GM19025 (cell line): Measurements from ENCODE around the gene CCDC33.

Experiments used
- ATAC-seq: cut with Tn5 transposase; IDR thresholded peaks from one replicate; pipeline ENCODE4 v1.9.1; 2021; ENCODE audit warnings: mild to moderate bottlenecking, low read depth, moderate library complexity; ENCODE audit not compliant: unreplicated experiment

CCDC33 gene

DNA sequence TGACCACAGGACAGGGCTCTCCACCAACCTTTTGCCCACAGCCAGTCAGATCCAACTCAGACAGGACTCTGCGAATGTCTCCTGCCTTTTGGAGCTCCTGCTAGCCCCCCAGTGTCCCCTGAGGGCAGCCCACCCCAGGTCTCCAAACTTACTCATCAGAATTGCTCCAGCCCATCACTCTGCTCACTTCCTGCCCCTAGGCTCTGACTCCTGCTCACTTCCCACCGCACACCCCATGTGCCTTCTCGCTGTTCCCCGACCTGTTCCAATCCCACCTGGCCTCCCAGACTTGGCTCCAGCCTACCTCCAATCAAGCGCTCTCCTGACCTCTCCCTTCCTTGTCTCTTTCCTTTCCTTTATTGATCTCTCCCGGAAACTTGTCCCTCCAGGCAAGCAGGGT, 27.6 kb upstream of the CCDC33 start:
- no peak for ATAC-seq

DNA sequence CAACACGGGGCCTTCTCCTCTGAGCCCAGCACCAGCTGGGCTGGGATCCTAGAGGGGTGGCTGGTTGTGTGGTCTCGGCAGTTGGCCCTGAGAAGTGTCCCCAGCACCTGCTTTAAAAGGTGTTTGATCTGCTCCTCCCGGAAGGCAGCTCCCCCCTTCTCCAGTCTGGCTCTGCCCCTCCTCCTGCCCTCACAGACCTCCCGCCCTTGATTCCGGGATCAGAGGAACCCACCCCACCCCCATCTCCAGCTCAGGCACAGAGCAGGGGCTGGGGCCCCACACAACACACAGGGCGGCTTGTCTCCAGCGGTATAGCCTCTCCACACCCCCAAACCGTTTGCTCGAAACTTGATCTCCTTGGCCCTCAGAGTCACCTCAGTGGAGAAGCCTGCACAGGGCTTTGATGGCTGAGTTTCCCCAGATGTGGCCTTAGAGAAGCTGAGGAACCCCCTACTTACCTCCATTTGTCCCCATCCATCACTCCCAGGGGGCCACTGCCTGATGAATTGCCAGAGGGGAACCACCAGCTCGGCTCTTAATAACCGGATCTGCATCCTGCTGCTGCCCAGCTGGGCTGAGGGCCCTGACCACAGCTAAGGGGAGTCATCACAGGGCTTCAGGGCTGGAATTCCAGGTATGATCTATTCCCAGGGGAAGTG, 27.1 kb upstream of the CCDC33 start:
- ATAC-seq: no peak

DNA sequence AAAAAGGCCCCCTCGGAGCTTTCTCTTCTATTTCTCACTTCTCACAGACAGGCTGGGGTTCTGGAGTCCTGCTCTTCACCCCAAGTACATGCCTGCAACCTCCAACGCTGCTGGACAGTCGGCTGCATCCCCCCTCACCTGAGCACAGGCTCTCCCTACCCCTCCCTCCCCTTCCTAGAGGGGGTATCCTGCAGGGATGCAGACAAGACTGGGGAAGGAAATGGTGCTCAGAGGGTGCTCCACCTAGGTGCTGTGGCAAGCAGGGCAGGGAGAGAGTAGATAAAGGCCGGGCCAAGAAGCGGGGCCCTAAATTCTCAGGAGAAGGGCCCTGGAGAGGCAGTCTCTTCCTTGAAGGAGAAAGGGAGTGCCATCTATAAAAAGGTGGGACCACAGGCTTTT, 26.6 kb upstream of the CCDC33 start:
- ATAC-seq: no peak

DNA sequence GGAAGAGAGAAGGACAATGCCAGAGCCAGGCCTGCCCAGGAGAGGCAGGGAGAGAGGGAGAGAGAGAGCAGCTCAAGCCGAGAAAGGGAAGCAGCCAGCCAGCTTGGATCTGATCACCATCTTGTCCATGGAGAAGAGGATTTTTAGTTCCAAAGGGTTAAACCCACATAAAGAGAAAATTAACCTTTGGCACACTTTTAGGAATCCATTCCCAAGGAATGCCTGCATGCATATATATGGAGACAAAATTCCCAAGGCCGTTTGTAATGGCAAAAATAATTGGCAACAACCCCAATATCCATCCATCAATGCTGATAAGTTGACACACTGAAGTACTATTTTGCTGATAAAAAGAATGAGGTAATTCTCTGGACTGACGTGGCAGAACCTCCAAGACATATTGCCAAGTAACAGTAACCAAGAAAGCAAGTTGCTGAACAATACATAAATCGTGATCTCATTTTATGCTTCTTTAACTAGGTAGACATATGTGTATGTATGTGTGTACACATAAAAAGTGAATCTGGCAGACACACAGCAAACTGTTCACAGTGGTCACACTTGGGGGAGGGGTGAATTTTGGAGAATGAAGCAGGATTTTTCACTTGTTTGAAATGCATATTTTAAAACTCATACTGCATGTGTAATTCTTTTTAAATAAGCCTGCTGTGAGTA, 26.0 kb upstream of the CCDC33 start:
- ATAC-seq: no peak

DNA sequence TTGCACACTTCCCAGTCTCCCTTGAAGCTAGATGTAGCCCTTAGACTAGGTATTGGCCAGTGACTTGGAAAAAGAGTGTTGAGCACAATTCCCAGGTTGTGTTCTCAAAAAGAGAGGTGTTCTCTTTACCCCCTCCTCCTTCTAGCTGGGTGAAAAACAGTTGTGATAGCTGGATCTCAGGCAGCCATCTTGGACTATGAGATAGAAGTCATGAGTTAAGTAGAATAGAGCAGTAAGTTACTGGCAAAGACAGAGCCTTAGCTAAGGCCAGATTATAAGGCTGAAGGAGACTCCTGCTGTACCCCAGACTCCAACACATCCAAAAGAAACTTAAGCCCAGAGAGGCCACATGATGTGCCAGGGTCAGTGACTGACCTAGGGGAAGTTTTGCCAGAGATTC, 25.4 kb upstream of the CCDC33 start:
- ATAC-seq: no peak

DNA sequence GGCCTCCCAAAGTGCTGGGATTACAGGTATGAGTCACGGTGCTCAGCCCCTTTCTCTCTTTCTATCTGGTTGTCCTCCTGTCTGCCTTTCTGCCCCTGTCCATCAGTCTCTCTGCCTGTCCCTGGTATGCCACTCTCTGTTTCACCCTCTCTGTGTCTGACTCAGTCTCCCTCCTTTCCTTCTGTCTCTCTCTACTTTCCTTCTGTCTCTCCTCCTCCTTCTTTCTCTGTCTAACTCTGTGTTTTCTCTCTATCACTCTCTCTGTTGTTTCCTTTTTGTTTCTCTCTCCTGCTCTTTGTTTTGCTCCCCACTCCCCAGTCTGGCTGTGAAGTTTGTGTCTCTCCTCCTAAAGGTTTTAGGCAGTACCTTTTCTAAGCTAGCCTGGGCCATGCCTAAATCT, 24.5 kb upstream of the CCDC33 start:
- no peak for ATAC-seq

DNA sequence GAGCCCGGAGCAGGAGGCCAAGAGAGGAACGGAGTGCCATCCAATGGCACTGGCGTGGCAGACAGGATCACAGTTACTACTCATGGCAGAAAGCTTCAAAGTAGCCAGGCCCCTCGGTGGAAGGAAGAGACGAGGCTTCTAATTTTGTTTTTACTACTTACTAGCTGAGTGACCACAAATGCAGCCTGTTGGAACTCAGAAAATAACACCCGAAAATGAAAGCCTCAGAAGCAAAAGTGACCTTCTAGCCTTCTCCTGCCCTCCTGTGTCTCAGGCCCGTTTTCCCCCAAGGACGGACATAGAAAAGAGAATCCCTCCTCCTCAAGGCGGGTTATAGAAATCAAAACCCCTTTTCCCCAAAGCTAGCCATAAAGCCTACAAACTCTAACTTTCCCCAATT, 23.6 kb upstream of the CCDC33 start:
- ATAC-seq: no peak

DNA sequence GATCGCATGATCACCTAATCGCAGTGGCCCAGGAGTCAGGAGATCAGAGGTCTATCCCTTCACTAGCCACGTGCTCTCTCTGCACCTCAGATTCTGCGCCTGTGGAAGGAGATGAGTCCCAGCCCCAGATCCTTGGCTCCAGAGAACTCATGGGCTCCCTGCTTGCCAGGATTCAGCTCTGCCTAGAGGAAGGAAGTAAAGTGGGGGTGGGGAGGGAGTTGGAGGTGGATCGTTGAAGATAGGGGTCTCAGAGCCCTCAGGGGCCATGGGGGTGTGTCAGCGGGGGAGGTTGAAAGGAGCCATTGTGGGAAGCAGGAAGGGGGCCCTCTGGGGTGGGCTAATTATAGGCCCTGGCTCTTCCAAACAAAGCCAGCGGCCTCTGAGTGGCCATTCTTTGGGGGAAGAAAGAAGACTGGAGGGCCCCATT, 22.3 kb upstream of the CCDC33 start:
- ATAC-seq: no peak

DNA sequence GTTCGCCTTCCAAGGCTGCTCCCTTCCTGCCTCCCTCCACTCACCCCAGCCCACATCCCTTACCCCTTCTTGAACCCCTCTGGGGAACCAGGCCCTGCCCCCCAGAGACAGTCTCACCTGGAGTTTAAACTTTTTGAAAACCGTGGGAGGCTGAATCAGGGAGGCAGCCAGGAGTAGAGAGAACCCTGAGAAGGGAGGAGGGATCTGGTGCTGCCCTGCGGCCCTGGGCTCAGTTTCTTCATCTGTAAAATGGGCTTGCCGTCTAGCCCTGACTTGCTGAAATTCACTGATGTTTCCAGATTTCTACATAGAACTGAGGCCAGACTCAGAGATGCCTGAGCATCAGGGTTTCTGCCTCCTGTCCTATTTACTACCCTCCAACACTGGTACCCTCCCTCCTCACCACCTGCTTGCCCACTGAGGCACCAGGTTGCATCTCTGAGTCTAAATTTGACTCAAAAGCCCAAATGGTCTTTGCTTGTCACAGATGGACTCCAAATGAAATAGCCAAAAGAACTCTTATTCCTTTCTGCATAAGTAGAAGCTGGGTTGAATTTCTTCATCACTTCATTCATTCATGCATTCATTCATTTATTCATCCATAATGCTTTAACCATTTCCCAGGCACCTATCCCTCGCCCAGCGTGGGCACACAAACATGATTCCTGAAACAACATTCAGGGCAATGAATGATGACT, 21.7 kb upstream of the CCDC33 start:
- no peak for ATAC-seq

DNA sequence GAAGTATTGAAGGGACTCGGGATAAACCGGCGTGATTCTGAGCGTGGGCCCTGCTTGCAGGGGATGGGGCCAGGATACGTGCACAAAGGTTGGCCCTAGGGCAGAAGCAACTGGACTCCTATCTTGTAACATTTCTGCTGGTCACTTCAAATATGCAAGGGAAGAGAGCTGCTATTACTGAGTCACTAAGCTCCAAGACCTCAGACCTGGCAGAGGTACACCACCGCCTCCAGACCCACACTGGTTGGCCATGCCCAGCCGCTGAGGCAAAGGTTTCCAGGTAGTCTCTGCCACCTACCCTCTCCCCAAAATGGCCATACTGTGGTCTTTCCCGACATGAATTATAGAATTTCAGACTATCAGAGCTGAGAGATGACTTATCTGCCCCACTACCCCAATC, 20.2 kb upstream of the CCDC33 start:
- no peak for ATAC-seq

DNA sequence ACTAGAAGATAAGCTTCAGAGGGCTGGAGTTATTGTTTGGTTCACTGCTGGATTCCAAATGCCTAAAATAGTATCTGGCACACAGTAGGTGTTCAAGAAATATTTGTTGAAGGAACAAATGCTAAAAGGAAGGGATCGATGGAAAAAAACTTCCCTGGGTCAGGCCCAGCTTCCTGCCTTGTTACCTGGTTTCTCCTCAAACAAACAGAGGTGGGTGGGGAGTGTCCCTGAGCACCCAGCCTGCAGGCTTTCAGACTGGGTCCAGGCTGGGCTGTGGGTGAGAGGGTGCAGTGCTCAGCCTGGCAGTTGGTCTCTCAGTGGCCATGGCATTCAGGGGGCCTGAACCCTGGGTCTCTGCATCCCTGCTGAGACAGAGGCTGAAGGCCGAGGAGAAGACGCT, 19.2 kb upstream of the CCDC33 start:
- ATAC-seq: no peak

DNA sequence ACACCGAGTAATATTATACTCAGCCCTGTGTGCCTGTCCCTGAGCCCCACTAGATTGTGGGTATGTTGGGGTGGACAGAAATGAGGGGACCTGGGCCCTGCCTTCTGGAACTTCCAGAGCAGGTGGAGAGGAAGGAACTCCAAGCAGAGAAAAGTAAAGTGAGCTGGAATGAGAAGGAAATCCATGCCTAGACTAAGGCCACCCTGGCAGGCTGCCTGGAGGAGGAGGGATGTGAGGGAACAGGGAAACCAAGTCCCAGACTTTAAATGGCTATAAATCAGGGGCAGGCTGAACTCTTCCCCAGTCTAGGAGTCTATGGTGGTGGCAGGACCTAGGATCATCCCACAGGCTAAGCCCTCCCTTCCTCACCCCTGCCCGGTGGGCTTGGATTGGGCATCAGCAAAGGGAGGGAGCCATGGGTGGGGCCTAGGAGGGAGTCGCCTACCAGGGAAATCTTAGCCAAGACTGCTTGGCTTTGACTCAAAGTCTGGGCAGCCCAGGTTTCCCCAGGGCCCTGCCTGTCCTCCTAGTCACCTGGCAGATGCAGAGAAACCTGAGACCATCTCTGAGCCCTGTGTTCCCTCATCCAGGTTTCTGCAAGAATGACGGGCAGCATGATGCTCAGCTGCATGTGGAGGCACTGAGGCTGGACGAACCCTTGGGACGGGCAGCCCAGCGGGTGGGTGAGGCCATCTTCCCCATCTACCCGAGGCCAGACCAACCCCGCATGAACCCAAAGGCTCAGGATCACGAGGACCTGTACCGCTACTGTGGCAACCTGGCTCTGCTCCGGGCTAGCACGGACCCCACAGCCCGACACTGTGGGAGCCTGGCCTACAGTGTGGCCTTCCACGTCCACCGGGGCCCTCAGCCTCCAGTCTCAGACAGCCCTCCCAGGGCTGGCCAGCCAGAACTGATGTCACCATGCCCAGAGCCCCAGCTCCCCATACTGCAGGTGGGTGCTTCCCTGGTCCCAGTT, 17.9 kb upstream of the CCDC33 start:
- ATAC-seq: no peak

DNA sequence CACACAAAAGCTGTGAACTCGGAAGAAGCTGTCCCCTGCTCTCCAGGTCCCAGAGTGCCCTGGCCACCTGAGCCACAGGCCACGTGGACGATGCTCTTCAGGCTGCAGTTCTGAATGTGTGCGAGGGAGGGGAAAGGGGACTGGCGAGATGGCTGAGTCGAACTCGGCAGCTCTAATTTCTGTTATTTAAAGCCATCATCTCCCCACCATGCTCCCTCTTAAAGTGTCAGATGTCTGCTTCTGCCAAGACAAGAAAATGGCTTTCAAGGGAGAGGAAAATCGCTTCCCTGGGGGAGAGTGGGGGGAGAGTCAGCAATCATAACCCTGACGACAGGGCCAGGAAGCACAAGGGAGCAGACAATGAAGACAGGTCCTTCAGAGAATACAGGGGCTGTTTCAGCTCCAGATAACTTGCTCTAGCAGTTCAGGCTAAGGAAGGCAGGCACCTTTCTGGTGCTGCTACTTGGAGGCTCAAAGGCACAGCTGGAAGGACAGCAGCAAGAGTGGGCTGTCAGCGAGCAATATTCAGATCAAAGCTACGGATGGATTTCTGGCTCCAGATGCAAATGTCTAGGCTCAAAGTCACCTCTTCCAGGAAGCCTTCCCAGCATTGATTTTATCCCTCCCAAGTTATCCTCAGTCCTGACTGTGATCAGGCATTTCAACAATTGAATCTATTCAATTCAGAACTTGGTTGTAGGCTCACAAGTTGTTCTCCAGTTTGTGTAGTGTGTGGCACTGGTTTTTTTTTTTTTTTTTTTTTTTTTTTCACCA, 15.5 kb upstream of the CCDC33 start:
- ATAC-seq: no peak

DNA sequence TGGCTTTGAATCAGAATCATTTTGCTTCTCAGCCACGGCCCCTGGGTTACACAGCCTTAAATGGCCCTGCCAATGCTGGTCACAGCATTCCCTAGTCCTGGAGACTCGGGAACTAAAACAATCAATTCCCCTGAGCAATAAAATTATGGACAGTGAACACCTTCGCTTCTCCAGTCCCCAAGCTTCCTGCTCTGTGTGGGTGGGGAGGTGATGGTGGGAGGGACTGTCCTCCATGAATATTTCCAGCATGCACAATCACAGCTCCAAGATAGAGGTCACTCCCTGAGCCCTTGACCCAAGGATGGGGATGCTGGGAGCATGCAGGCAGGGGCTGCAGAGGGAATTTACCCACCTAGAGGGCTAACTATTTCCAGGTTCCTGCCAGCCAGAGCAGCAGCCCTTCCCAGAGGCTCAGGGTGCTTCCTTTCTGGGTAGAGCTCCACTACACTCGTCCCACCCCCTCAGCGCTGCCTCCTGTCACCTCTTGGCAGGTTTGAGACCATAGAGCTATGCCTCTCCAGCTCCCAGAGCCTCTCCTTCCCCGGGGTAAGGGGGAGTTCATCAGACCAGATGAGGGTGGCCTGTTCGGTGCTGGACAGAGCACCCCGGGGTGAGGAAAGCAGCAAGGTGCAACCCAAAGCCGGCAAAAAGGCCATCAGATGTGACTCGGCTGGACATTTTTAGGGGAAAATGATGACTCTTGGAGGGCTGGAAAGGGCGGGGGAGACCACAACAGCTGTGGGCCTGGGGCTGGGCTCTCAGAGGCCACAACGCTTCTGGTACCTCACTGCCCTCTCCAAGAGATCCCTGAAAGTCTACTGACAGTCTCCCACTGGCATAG, 14.5 kb upstream of the CCDC33 start:
- ATAC-seq: no peak

DNA sequence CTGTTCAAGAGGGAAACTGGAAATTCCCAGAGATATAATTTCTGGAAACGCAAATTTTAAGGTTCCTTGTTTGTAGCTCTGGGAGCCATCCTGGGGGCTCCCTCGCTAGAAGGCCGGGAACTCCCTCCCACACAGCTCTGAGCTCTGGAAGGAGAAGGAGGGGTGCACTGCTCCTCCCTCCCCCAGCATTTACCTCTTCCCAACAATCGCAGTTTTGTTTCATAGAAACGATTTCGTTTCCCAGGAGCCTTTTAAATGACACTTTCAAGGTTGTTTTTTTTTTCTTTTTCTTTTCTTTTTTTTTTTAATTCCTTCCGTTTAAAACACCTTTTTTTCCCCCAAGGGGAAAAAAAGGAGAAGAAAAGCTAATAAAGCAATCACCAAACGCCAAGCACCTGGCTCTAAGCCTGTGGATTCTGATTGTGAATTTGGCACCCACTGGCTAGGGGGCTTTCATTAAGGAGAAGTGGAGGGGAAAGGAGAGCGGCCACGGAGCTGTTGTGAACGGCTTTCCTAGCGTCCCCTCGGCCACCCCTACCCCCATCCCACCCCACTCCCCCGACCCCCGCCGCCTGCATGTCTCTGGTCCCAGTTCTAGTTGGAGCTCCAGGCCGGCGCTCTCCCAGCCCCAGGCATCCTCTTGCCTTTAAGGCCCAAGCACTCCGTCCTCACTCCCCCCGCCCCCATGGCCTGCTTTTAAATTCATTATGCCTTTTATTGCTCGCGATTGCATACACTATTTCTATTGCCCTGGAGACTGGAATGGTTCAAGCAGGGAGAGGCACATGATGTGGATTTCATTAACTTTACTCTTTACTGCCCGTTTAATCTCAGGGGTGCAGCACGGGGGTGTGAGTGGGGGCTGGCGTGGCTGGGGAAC, 13.6 kb upstream of the CCDC33 start:
- no peak for ATAC-seq

DNA sequence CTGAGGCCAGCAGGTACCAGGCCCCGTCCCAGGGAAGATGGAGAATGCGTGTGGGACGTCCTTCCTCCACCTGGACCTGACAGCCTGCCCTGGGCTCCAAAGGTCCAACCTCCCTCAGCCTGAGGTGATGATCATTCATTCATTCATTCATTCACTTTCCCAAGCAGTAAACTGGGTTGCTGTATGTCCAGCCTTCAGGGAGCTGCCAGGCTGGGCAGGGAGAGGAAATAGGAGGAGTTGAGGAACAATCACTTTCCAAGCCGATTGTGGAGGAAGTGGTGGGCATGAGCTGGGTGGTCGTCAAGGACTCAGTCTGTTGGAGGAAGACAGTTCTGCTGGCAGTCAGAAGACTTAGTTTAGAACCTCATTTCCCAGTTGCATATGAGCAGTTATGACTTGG, 10.2 kb upstream of the CCDC33 start:
- ATAC-seq: no peak

DNA sequence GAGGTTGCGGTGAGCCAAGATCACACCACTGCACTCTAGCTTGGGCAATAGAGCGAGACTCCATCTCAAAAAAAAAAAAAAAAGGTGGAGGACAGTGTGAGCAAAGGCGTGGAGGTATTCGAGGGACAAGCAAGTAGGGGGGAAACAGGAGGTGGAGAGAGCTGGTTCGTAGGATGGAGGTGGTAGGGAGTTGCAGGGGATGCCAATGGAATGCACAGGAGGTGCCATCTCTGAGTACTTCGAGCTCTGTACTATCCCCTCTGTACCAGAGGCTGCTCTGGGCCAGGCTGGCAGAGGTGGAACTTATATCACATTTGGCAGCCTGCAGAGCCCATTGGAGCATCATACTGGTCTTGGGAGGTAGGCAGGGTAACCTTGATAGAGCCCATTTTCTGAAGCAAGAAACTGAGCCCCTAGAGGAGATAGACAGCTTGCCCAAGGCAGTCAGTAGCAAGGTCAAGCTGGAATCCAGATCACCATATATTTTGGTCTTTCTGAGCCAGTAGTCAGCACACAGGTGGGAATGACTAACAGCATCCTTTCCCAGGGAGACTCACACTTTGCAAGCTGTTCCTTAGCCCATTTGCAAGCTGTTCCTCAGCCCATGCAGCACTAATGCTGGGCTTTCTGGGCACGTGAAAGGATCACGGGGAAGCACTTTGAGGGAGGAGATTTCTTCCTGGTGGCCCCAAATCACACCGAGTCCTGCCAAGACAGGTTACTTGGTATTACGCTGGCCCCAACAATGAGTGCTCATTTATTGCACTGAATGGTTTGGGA, 9.2 kb upstream of the CCDC33 start:
- ATAC-seq: no peak
